SH-SY5Y (cell line): ENCODE results near the gene SCYGR1.

Experiments used
- GATA2 ChIP-seq: IDR thresholded peaks from 2 replicates; pipeline ENCODE4 v1.6.1; 2011; ENCODE audit warnings: mild to moderate bottlenecking, low read depth, low read length
- GATA3 ChIP-seq: IDR thresholded peaks from 2 replicates; pipeline ENCODE4 v1.6.1; 2011; ENCODE audit warnings: low read depth, mild to moderate bottlenecking, low read length, moderate library complexity

GRCh38 chr2:227341553-227341952 is 46.2 kb downstream of the SCYGR1 start:
- no peak for TF ChIP-seq GATA2
- no peak for TF ChIP-seq GATA3
